ENCODE data around the gene GABBR1.

GABBR1 gene

DNA sequence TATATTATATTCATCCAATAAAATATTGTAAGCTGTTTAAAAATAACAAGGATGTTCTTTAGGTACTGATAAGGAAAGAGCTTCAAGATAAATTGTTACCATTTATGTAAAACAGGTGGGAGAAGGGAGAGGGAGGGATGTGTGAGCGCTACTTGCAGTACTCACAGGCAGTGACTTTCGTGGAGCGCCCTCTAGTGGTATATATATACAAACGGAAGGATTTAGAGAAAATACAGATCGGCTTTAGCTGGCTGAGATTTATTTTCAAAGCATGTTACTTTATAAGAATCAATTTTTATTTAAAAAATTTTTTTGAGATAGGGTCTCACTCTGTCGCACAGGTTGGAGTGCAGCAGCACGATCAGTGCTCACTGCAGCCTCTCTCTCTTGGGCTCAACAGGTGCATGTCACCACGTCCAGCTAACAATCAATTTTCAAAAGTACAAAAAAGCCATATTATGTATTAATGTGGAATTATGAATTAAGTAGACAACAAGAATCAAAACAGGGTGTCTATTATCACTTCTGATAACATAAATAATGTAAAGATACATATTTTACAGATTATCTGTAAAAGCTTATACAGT lies 20.6 kb upstream of the GABBR1 start:
- DNase-seq (ENCODE audit: low spot score), result peak; percentile 60

DNA sequence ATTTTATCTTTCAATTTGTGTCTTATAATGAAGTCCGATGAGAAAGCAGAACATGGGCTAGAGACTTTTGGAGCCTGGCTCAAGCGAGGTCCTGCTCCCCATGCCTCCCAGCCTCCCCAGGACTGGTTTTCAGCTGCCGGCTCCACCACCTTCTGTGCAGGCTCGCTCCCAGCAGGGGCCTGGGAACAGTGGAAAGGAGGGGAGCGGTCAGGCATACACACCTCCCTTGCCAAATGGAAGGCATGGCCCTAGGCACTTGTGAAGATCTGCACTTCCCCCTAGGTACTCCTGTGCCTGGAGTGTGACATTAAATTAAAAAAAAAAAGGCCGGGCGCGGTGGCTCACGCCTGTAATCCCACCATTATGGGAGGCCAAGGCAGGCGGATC lies 19.2 kb upstream of the GABBR1 start:
- DNase-seq (ENCODE audit: low spot score), result no peak

DNA sequence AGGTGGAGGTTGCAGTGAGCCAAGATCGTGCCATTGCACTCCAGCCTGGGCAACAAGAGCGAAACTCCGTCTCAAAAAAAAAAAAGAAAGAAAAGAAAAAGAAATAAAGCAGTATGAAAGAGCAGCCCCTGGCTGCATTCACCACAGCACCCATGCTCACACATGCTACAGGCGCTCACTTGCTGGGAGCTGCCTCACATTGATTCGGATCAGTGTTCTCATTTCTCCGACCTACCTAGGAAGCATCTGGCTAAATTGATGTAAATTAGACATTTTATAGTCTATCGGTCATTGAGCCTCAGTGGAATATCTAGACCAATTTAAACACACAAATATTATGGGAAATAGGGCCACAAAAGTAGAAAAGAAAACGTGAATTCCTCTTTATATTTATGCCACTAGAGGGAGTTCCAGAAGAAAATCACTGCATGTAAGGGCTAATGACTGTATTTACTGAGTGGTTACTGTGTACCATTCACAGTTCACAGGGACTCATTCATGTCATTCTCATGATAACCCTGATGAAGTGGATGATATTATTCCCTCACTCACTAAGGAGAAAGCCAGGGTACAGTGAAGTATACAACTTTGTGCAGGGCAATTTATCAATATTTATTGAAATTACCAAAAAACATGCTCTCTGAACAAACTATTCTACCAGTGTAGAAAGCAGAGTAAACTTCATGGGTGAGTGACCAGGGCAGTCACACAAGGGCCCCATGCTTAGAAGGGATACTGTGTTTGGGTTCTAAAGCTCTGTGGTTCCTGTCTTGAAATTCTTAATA lies 18.6 kb upstream of the GABBR1 start:
- DNase-seq (ENCODE audit: low spot score), result no peak

DNA sequence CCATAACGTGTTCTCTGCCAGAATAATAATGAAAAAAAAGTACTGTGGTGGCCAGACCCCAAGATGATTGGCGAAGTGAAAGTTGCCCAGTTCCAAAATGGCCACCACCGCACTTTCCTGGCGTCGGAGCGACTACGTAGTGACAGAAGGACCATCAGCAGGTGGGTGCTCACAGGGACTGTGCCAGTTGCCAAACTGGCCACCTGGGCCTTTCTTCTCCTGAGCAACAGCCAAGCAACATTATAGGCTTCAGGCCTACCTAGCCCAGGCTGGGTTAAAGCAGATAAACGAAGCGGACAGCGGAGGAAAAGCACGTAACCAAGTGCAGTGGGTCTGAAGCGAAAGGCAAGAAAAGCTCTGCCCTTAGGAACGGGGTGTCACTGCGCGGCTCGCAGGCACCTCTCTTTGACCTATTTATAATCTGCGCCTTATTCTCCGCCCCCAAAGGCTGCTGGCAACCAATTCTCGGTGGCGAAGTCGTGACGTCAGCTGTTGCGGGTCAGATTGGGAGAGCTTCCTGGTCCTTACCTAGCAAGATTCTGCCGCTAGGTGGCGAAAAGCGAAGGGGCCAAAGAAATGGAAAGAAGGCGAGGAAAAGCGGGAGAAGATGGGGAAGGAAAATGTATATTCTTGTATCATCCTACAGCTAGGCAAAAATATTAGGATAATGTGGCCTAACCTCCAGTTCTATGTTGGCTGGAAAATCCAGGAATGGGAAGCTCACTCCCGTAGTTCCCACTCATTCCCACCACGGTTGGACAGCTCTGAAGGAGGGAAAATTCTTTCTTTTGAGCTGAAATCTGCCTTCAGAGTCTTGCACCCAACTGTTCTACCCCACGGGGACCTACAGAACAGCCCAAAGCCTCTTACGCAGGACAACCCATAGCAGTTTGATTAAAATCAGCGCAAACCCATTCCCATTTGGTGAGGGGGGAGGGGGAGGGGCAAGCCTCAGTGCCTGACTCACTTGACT lies 17.0 kb upstream of the GABBR1 start:
- peak; percentile 95 for DNase-seq (ENCODE audit: low spot score)

- DNase-seq (ENCODE audit: low spot score), result no peak
Measured at GRCh38 chr6:29647927-29648642, 15.1 kb upstream of the GABBR1 start.

DNA sequence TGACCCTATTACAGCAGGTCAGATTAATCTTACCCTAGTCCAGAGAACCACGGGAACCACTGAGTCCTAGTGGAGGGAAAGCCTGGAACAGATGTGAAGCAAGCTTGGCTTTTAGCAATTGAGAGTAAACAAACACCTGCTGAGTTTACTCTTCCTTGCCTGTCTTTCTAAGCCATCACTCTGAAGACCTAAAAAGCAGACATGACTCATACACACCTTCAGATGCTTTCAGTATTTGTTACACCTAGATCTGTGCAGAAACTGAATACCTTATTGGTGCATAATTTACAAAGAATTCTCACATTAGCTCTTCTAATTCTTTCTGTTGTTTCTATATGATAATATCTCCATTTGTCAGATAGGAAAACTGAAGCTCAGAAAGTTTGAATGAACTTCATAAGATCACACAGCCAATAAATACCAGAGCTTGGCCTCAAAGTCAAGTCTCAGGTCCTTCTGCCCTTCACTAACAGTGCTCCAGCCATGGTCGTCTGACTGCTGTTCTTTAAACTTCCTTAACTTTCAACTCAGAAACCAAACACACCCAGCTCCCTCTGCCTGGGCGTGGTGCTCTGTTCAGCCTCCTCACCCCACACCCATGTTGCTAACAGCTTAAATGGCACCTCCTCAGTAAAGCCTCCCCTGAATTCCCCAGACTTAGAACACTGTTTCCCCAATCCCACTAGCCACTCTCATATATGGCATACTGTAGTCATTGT lies 8.6 kb upstream of the GABBR1 start:
- no peak for DNase-seq (ENCODE audit: low spot score)

DNA sequence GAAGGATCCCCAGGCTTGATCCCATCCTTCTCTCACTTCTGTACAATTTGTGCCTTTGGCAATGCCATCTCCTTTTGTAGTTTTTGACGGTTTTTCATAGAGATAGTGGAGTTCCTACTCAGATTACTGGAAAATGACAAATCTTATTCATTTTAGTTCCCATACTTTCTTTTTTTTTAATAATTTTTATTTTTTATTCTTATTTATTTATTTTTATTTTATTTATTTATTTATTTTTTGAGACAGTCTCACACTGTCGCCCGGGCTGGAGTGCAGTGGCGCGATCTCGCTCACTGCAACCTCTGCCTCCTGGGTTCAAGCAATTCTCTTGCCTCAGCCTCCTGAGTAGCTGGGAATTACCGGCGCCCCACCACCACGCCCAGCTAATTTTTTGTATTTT lies 4.3 kb upstream of the GABBR1 start:
- no peak for DNase-seq (ENCODE audit: low spot score)

GRCh38 chr6:29633534-29633905 lies 537 bp upstream of the GABBR1 start:
- DNase-seq (ENCODE audit: low spot score), result no peak

DNA sequence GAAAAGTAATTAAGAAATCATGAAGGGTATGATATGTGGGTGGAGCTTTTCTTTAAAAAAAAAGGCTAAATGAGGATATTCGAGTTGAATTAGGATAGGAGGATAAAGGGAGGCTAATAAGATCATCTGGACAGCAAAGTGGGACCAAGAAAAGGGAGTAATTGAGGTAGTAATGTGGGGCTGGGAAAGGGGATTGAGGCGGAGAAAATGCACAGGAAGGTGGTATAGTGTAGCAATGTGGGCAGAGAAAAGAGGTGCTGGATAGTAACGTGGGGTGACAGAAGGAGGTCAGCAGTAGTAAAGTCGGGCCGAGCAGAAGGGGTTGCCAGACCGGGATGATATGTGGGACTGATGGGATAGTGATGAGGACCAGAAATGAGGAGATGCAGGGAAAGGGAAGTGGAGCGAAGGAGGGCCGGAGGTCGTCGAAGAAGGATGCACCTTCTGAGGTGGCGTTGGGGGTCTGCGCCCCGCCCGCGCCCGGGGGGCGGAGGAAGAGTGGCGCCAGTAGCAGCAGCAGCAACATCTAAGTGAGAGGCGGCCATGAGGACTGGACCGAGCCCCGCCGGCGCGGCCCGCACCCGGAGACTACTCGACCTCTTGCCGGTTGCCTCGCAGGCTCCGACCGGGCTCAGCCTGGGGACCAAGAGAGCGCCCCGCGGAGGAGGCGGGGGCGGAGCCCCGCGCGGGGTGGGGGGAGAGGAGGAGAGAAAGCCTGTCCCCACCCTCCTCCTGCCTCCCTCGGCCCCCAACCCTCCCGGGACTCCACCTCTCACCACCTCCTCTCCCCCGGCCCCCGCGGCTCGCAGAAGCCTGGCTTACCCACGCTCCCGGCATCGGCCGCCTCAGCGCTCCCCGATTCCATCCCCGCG lies 887 bp downstream of the GABBR1 start:
- DNase-seq (ENCODE audit: low spot score), result peak; percentile 77

DNA sequence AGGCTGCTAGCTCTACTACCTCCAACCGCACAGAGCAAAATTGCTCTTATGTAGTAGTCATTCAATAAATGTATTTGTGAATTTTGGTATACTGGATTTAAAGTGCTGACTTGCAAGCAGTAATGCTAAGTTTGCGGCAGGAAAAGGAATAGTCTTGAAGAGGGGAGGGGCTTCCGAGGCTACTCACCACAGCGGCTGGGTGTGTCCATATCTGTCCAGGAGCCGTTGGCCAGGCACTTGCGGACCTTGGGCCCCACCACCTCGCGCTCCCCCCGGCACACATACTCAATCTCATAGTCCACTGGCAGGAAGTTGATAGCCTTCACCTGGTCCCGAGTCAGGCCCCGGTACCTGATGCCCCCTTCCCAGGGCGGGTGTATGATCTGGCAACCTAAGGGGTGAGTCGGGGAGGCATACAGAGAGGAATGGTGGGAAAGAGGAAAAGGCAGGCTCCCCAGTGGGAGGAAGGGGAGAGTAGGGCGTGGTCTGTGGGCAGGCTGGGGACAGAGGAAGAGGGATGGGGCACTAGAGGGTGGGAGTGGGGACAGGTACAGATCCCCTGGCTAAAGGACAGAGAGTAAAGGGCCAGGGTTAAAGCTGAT lies 1.7 kb downstream of the GABBR1 start:
- no peak for DNase-seq (ENCODE audit: low spot score)

DNA sequence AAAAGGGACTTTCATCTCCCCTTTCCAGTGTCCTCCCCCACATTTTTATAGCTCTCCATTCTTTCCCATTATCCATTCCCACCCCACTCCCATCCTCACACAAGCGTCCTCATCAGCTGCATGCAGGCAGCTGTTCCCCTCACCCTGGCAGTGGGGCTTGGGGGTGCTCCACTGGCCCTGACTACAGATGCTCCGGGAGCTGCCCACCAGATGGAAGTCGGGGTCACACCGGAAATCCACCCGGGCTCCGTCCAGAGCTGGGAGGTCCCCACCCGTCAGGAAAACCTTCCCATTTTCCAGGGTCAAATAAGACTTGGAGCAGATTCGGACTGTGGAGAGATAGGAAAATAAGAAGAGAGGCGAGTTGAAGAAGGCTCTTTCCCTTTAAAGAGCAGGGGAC lies 2.7 kb downstream of the GABBR1 start:
- no peak for DNase-seq (ENCODE audit: low spot score)

- DNase-seq (ENCODE audit: low spot score), result no peak
Measured at GRCh38 chr6:29629571-29629970, 3.4 kb downstream of the GABBR1 start.

GRCh38 chr6:29628419-29629281 lies 4.3 kb downstream of the GABBR1 start:
- DNase-seq (ENCODE audit: low spot score), result peak; percentile 89

GRCh38 chr6:29627755-29628418 lies 5.1 kb downstream of the GABBR1 start:
- peak; percentile 93 for DNase-seq (ENCODE audit: low spot score)

- no peak for DNase-seq (ENCODE audit: low spot score)
Measured at GRCh38 chr6:29626948-29627754, 5.8 kb downstream of the GABBR1 start.

DNA sequence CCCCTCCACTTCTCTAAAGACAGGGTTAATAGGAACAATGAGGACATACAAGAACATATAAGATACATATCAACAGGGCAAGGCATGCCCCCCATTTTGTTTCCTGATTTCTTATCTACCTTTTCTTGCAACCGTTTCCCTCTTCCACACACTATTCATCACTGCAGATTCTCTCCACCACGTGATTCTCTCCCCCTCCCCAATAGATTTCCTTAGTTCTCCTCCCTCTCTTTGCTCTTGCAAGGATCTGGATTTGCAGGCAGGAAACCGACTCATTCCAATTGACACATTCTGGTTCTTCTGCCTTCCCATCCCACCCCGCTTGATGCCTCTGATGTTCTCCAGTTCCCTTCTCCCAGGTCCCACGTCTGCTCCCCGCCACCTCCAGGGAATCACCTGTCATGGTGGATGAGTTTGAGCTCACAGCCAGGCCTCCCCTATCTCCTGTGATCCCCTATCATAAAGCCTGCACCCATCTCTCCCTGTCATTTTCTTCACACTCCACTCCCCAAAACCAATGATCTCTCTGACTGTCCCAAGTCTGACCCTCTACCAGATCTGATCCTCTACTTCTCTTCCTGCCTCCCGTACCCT lies 7.5 kb downstream of the GABBR1 start:
- DNase-seq (ENCODE audit: low spot score), result no peak

- no peak for DNase-seq (ENCODE audit: low spot score)
Measured at GRCh38 chr6:29624520-29624961, 8.4 kb downstream of the GABBR1 start.
